CD14-positive monocyte (primary cell): ENCODE results near the gene CD200. TPM values are rescaled to one million over a fixed set of nuclear protein-coding genes. Genes with fewer than 3 reads are reported as not detected.

Source experiments
- DNase-seq, 3 donors: peaks; one replicate each; pipeline ENCODE4 v3.0.0-alpha.2; 2011 to 2022
- H2AFZ ChIP-seq: 2 replicates; pipeline ENCODE4 v1.6.0; 2012; ENCODE audit warnings: mild to moderate bottlenecking, low read depth, low read length, inconsistent platforms; ENCODE audit not compliant: insufficient read depth, poor library complexity, severe bottlenecking
- H3K27ac ChIP-seq, 2 donors: 1 replicate in 1 of 2; 2 replicates in 1 of 2; pipeline ENCODE4 v1.5.1; 2012 to 2013; ENCODE audit warnings: low read length in 2 of 2, control low read depth in 1 of 2, inconsistent platforms in 1 of 2, low read depth in 1 of 2, mild to moderate bottlenecking in 1 of 2
- H3K27me3 ChIP-seq, 2 donors: one replicate each; pipeline versions ENCODE4 v1.6.0 to v1.6.1; 2011 to 2013; ENCODE audit warnings: low read length in 2 of 2; ENCODE audit not compliant: control insufficient read depth in 2 of 2, insufficient read depth in 2 of 2
- H3K36me3 ChIP-seq, 2 donors: replicated peaks in 1 of 2; 1 replicate in 1 of 2; 2 replicates in 1 of 2; pipeline versions ENCODE4 v1.5.1 to v1.6.1; 2012 to 2013; ENCODE audit warnings: low read length in 2 of 2, control low read depth in 1 of 2, inconsistent platforms in 1 of 2, mild to moderate bottlenecking in 1 of 2; ENCODE audit not compliant: insufficient read depth in 2 of 2, control insufficient read depth in 1 of 2
- H3K4me1 ChIP-seq, 2 donors: 1 replicate in 1 of 2; 2 replicates in 1 of 2; pipeline versions ENCODE4 v1.5.1 to v1.6.1; 2012 to 2013; ENCODE audit warnings: low read length in 2 of 2, control low read depth in 1 of 2, inconsistent platforms in 1 of 2, mild to moderate bottlenecking in 1 of 2, moderate library complexity in 1 of 2; ENCODE audit not compliant: insufficient read depth in 2 of 2, control insufficient read depth in 1 of 2
- H3K4me2 ChIP-seq: replicated peaks from 2 replicates; pipeline ENCODE3; 2012; ENCODE audit warnings: low read length, moderate library complexity, mild to moderate bottlenecking; ENCODE audit not compliant: poor library complexity, severe bottlenecking; ENCODE audit errors: extremely low read depth
- H3K4me3 ChIP-seq, 3 experiments: fragments of 200-600 bp in 1 of 3; sonication (generic) in 1 of 3; replicated peaks in 1 of 3; 1 replicate in 2 of 3; 2 replicates in 1 of 3; pipeline ENCODE4 v1.5.1; 2011 to 2013; ENCODE audit warnings: low read length in 3 of 3, mild to moderate bottlenecking in 3 of 3, control low read depth in 2 of 3, low read depth in 2 of 3, inconsistent platforms in 1 of 3, moderate library complexity in 1 of 3
- H3K79me2 ChIP-seq: 2 replicates; pipeline ENCODE4 v1.6.0; 2012; ENCODE audit warnings: mild to moderate bottlenecking, control low read depth, inconsistent platforms, low read length, moderate library complexity; ENCODE audit not compliant: insufficient read depth
- H3K9ac ChIP-seq: 2 replicates; pipeline ENCODE4 v1.6.0; 2017; ENCODE audit warnings: low read length, mild to moderate bottlenecking; ENCODE audit not compliant: insufficient read depth, poor library complexity, severe bottlenecking
- H3K9me3 ChIP-seq, 2 donors: replicated peaks in 1 of 2; 1 replicate in 1 of 2; 2 replicates in 1 of 2; pipeline versions ENCODE4 v1.5.1 to v1.6.1; 2012 to 2013; ENCODE audit warnings: low read length in 2 of 2, control low read depth in 1 of 2; ENCODE audit not compliant: control insufficient read depth in 1 of 2, insufficient read depth in 1 of 2
- H4K20me1 ChIP-seq: 2 replicates; pipeline ENCODE4 v1.6.0; 2012; ENCODE audit warnings: mild to moderate bottlenecking, low read length, control low read depth, moderate library complexity; ENCODE audit not compliant: insufficient read depth
- H3K27ac Mint-ChIP-seq, 7 donors: one replicate each; pipeline ENCODE4 v1.8.0; 2020; ENCODE audit warnings: mild to moderate bottlenecking in 7 of 7, mixed read lengths in 7 of 7, moderate library complexity in 6 of 7, inconsistent platforms in 2 of 7
- H3K27me3 Mint-ChIP-seq, 3 donors: one replicate each; pipeline ENCODE4 v1.8.0; 2021 to 2022; ENCODE audit warnings: low read depth in 3 of 3, mild to moderate bottlenecking in 3 of 3, mixed read lengths in 3 of 3, moderate library complexity in 3 of 3, inconsistent platforms in 1 of 3
- H3K36me3 Mint-ChIP-seq, 2 donors: one replicate each; pipeline ENCODE4 v1.8.0; 2020; ENCODE audit warnings: mixed read lengths in 2 of 2, inconsistent platforms in 1 of 2, mild to moderate bottlenecking in 1 of 2
- H3K4me1 Mint-ChIP-seq: one replicate; pipeline ENCODE4 v1.8.0; 2020; ENCODE audit warnings: mild to moderate bottlenecking, mixed read lengths
- H3K4me3 Mint-ChIP-seq, 2 donors: one replicate each; pipeline ENCODE4 v1.8.0; 2020; ENCODE audit warnings: mild to moderate bottlenecking in 2 of 2, mixed read lengths in 2 of 2, moderate library complexity in 1 of 2
- H3K9me3 Mint-ChIP-seq, 7 donors: one replicate each; pipeline ENCODE4 v1.8.0; 2020 to 2022; ENCODE audit warnings: mixed read lengths in 7 of 7, mild to moderate bottlenecking in 6 of 7, moderate library complexity in 6 of 7, inconsistent platforms in 2 of 7
- WGBS: methylation state at CpG from one replicate; pipeline ENCODE4 v1.1.5; 2013; ENCODE audit warnings: missing lambda C conversion rate; ENCODE audit not compliant: insufficient coverage; 5-methylcytosine and 5-hydroxymethylcytosine counted together
- intact Hi-C, 2 donors: fragments of 100-400 bp; cut with micrococcal nuclease; formaldehyde crosslinking; loops; one replicate each; pipeline versions ENCODE4 v1.15.0 to v1.15.1; 2023
- polyA plus RNA-seq, 3 donors: library from polyadenylated mRNA; depleted of rRNA in 1 of 3; unstranded in 2 of 3; stranded (reverse) in 1 of 3; fragments of 300-500 nt in 2 of 3; fragments of >200 nt in 1 of 3; fragmentation: Illumina TruSeq in 2 of 3; gene quantifications; 1 replicate in 2 of 3; 2 replicates in 1 of 3; pipeline ENCODE4 v1.2.3, GENCODE V29; 2012 to 2021
- TF ChIP-seq, protein P1 (sequence below): fragments of 200-600 bp; IDR thresholded peaks from one replicate; pipeline ENCODE4 v1.8.0; 2022; ENCODE audit warnings: antibody characterized with exemption, mild to moderate bottlenecking

The CD200 gene
- polyA plus RNA-seq, 3 donors, result 0.12 to 0.13 TPM; not detected in 1

DNA sequence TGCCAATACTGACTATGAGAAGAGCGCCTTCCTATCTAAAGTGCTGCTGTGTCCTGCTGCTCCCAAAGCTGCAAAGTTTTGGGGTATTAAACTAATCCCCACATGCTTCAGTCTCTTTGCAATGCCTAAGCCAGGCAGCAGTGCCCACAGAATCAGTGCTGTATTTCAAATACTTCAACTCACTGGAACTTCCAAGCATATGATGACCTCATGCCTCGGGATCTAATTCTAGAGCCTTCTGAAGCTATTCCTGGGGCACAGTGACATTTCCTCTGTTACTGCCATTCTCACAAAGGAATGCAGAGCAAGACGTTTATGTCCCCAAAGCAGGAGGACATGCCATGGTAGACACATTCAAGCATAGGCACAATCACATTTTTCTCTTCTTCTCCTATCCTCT is 78.5 kb downstream of the CD200 start:
- Mint-ChIP-seq H3K4me3 (no peak overlapping the region), H3K4me1 (peaks cover 22% of the 10 kb centered on the region), H3K9me3 (peaks cover 0 to 7% (median 0%) of the 10 kb centered on the region in 7 donors), H3K27me3 (no peaks in the 10 kb centered on the region), H3K27ac (no peak overlapping the region), H3K36me3 (no peaks in the 10 kb centered on the region)
- TF ChIP-seq, protein P1, sequence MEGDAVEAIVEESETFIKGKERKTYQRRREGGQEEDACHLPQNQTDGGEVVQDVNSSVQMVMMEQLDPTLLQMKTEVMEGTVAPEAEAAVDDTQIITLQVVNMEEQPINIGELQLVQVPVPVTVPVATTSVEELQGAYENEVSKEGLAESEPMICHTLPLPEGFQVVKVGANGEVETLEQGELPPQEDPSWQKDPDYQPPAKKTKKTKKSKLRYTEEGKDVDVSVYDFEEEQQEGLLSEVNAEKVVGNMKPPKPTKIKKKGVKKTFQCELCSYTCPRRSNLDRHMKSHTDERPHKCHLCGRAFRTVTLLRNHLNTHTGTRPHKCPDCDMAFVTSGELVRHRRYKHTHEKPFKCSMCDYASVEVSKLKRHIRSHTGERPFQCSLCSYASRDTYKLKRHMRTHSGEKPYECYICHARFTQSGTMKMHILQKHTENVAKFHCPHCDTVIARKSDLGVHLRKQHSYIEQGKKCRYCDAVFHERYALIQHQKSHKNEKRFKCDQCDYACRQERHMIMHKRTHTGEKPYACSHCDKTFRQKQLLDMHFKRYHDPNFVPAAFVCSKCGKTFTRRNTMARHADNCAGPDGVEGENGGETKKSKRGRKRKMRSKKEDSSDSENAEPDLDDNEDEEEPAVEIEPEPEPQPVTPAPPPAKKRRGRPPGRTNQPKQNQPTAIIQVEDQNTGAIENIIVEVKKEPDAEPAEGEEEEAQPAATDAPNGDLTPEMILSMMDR, result no peak
- Histone ChIP-seq H3K79me2 (no peaks in the 10 kb centered on the region), H3K4me2 (no peak overlapping the region), H3K9ac (no peak overlapping the region), H3K9me3 (no peaks in the 10 kb centered on the region), H3K27ac (no peak overlapping the region), H2AFZ (no peak overlapping the region), H3K27me3 (no peaks in the 10 kb centered on the region), H4K20me1 (no peaks in the 10 kb centered on the region), H3K36me3 (no peaks in the 10 kb centered on the region), H3K4me1 (peaks cover 5 to 6% of the 10 kb centered on the region in 2 donors), H3K4me3 (no peak overlapping the region)
- DNase-seq, result no peak
- WGBS, result 100% methylated on average over 3 of the region's 3 CpGs
- intact Hi-C loops, result no loop called here

Other genes with a start within 250 kb of the CD200 start
- gene C3orf52, start 246.8 kb upstream of the CD200 start, polyA plus RNA-seq, result not detected
- under 1 TPM in 2 of 3 donors, not detected in 1; 0.10 to 0.16 TPM for gene GCSAM, start 199.9 kb upstream of the CD200 start, polyA plus RNA-seq
- gene SLC9C1, start 38.9 kb upstream of the CD200 start, polyA plus RNA-seq, result not detected
- under 1 TPM in 1 of 3 donors, not detected in 2; 0.05 TPM for gene BTLA, start 166.3 kb downstream of the CD200 start, polyA plus RNA-seq
- gene ATG3, start 228.8 kb downstream of the CD200 start, polyA plus RNA-seq, result 100 to 1,000 TPM in 2 of 3 donors, 10 to 100 TPM in 1; 99.8 to 288 (median 226) TPM
- 10 to 100 TPM; 16.8 to 74.1 (median 61.3) TPM for gene SLC35A5, start 228.9 kb downstream of the CD200 start, polyA plus RNA-seq